Thoracic aorta (tissue), 2 donors: Measurements from ENCODE around the gene DHRSX. TPM values are rescaled to one million over a fixed set of nuclear protein-coding genes. Genes with fewer than 3 reads are reported as not detected.
"Not testable (repeated sequence)": the region's sequence is repeated elsewhere in the genome, so short reads cannot be mapped to it uniquely, and the experiment has no call there.

Experiments used
- ATAC-seq: fragments of 150-250 bp; one replicate; pipeline ENCODE4 v1.8.0; 2017; ENCODE audit warnings: low read depth; ENCODE audit not compliant: insufficient number of reproducible peaks, low FRiP score
- DNase-seq: peaks from one replicate; pipeline ENCODE4 v3.0.0-alpha.2; 2020; ENCODE audit warnings: low spot score
- H3K27ac ChIP-seq, 2 donors: fragments of 200-600 bp; sonication (generic); 1 replicate in 1 of 2; 2 replicates in 1 of 2; pipeline ENCODE4 v1.5.1; 2016; ENCODE audit warnings: mild to moderate bottlenecking in 2 of 2, moderate library complexity in 2 of 2
- H3K27me3 ChIP-seq: fragments of 200-600 bp; sonication (generic); replicated peaks from 2 replicates; pipeline ENCODE4 v1.6.0; 2016; ENCODE audit warnings: mild to moderate bottlenecking; ENCODE audit not compliant: insufficient read depth
- H3K36me3 ChIP-seq: fragments of 200-600 bp; sonication (generic); one replicate; pipeline ENCODE4 v1.5.1; 2016
- H3K4me1 ChIP-seq, 2 donors: fragments of 200-600 bp; sonication (generic); 1 replicate in 1 of 2; 2 replicates in 1 of 2; pipeline versions ENCODE4 v1.5.1 to v1.6.0; 2016; ENCODE audit warnings: low read depth in 2 of 2, mild to moderate bottlenecking in 1 of 2; ENCODE audit not compliant: control insufficient read depth in 1 of 2
- H3K4me3 ChIP-seq: fragments of 200-600 bp; sonication (generic); 2 replicates; pipeline ENCODE4 v1.5.1; 2016; ENCODE audit warnings: mild to moderate bottlenecking
- H3K9me3 ChIP-seq: fragments of 200-600 bp; sonication (generic); 2 replicates; pipeline ENCODE4 v1.5.1; 2016
- total RNA-seq, 2 donors: library from RNA; depleted of rRNA; stranded (reverse); fragments of >200 nt; gene quantifications; one replicate each; pipeline versions ENCODE4 v1.1.0 to v1.2.3, GENCODE V29; 2016
- TF ChIP-seq, protein P1 (sequence below): fragments of 200-600 bp; sonication (generic); IDR thresholded peaks from one replicate; pipeline ENCODE4 v1.5.1; 2019; ENCODE audit warnings: antibody characterized with exemption

Gene DHRSX
- total RNA-seq, 2 donors from 2014 or later = 14.9 to 16.8 TPM

DNA sequence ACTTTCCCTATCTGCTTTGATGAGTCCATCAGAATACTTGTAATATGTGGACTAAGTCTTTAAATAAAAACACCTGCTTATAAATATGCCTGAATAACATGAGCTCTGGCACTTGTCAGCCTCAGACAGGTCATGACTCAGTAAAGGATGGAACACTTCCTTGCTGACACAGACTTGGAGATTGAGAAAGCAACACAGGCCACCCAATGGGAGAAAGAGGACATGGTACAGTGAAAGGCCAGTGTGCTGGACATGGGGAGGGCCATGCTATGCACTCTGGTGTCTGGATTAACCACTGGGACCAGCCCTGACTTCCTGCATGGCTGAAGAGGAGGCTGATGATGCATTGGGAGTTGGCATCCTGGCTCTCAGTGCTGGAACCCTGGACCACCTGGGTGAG, 149.5 kb downstream of the DHRSX start:
- TF ChIP-seq, protein P1, sequence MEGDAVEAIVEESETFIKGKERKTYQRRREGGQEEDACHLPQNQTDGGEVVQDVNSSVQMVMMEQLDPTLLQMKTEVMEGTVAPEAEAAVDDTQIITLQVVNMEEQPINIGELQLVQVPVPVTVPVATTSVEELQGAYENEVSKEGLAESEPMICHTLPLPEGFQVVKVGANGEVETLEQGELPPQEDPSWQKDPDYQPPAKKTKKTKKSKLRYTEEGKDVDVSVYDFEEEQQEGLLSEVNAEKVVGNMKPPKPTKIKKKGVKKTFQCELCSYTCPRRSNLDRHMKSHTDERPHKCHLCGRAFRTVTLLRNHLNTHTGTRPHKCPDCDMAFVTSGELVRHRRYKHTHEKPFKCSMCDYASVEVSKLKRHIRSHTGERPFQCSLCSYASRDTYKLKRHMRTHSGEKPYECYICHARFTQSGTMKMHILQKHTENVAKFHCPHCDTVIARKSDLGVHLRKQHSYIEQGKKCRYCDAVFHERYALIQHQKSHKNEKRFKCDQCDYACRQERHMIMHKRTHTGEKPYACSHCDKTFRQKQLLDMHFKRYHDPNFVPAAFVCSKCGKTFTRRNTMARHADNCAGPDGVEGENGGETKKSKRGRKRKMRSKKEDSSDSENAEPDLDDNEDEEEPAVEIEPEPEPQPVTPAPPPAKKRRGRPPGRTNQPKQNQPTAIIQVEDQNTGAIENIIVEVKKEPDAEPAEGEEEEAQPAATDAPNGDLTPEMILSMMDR = no peak
- Histone ChIP-seq H3K27ac (no peak overlapping the region), H3K9me3 (no peaks in the 10 kb centered on the region), H3K4me3 (no peak overlapping the region), H3K4me1 (no peaks in the 10 kb centered on the region), H3K27me3 (no peaks in the 10 kb centered on the region), H3K36me3 (no peaks in the 10 kb centered on the region)
- DNase-seq (no peak), ATAC-seq (no peak)

DNA sequence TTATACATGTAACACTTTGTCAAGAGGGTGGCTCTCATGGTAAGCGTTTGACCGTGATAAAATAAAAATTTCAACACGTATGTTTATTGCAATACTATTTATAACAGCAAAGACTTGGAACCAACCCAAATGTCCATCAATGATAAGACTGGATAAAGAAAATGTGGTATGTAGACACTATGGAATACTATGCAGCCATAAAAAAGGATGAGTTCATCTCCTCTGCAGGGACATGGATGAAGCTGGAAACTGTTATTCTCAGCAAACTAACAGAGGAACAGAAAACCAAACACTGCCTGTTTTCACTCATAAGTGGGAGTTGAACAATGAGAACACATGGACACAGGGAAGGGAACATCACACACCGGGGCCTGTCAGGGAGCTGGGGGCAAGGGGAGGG, 150.1 kb downstream of the DHRSX start:
- not testable (repeated sequence) for H3K9me3 ChIP-seq, H3K4me1 ChIP-seq, H3K4me3 ChIP-seq, H3K36me3 ChIP-seq, DNase-seq, H3K27me3 ChIP-seq, H3K27ac ChIP-seq, ATAC-seq

DNA sequence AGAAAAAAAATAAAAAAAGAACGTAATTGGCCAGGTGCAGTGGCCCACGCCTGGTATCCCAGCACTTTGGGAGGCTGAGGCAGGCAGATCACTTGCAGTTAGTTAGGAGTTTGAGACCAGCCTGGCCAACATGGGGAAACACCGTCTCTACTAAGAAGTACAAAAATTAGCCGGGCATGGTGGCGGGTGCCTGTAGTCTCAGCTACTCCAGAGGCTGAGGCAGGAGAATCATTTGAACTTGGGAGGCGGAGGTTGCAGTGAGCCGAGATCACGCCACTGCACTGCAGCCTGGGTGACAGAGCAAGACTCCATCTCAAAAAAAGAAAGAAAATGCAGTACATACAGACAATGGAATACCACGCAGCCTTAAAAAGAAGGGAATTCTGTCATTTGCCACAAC, 150.7 kb downstream of the DHRSX start:
- not testable (repeated sequence) for DNase-seq, H3K36me3 ChIP-seq, H3K27me3 ChIP-seq, H3K4me1 ChIP-seq, H3K4me3 ChIP-seq, H3K9me3 ChIP-seq, H3K27ac ChIP-seq, ATAC-seq

DNA sequence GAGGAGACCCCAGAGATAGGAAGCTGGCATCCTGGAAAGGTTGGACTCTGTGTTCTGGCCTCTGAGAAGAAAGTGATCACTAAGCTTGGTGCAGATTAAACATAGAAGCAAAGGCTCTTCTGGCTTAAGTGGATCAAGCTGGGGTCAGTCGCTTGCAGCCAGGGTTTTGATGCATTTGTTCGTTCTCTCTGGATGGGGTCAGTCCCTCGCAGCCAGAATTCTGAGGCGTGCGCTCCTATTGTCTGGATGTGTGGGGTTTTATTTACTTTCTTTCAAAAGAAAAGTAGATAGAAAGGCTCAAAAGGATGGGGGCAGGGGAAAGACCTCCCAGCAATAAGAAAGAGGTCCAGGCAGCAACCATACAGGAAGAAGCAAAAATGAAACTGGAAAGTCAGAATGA, 152.6 kb downstream of the DHRSX start:
- TF ChIP-seq, protein P1 = no peak
- Histone ChIP-seq H3K4me1 (peaks cover 0 to 2% of the 10 kb centered on the region in 2 donors), H3K9me3 (no peaks in the 10 kb centered on the region), H3K27ac (no peak overlapping the region), H3K4me3 (no peak overlapping the region), H3K27me3 (no peaks in the 10 kb centered on the region), H3K36me3 (no peaks in the 10 kb centered on the region)
- ATAC-seq = no peak
- no peak for DNase-seq

DNA sequence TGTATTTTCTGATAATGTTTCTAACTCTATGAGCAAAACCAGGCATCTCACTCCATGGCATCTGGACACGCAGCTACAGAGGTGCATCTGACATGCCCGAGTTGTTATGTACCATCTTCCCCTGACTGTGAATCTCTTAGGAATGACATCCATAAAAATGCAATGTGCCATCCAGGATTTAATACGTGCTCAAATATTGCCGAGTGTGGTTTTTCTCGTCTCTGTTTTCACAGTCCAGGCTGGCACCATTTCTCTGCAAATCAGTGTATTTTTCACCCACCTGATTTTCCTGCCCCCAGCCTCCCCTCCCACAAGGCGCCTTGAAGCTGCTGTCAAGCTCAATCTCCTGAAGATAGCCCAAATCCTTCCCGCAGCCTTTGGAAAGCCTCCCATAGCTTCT, 154.6 kb downstream of the DHRSX start:
- Histone ChIP-seq H3K9me3 (no peaks in the 10 kb centered on the region), H3K27me3 (no peaks in the 10 kb centered on the region), H3K27ac (no peak overlapping the region), H3K4me3 (no peak overlapping the region), H3K36me3 (no peaks in the 10 kb centered on the region), H3K4me1 (peaks cover 0 to 18% of the 10 kb centered on the region in 2 donors)
- no peak for DNase-seq
- no peak for ATAC-seq
- TF ChIP-seq, protein P1 = no peak

DNA sequence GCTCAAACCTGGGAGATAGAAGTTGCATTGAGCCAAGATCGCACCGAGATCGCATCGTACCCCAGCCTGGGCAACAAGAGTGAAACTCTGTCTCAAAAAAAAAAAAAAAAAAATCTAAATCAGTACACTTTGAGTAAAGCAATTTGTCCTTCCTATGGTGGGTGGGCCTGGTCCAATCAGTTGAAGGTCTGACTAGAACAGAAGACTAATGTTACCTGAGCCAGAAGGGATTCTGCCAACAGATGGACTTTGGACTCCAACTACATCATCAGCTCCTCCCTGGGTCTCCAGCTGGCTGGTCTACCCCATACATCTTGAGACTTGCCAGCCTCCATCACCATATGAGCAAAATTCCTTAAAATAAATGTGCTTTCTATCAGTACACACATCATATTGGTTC, 155.2 kb downstream of the DHRSX start:
- H3K9me3 ChIP-seq = no peaks in the 10 kb centered on the region
- DNase-seq (no peak), ATAC-seq (no peak)
- no peaks in the 10 kb centered on the region for H3K27me3 ChIP-seq
- no peaks in the 10 kb centered on the region for H3K36me3 ChIP-seq
- no peak overlapping the region for H3K27ac ChIP-seq
- peaks cover 0 to 18% of the 10 kb centered on the region in 2 donors for H3K4me1 ChIP-seq
- TF ChIP-seq, protein P1 = no peak
- no peak overlapping the region for H3K4me3 ChIP-seq
